HepG2 (cell line): Measurements from ENCODE around the gene FSCN2. TPM values are rescaled to one million over a fixed set of nuclear protein-coding genes. Genes with fewer than 3 reads are reported as not detected.
A peak's percentile ranks its signal among the peaks of the same experiment; 100 is the strongest.

Experiments used
- BHLHE40 ChIP-seq: IDR thresholded peaks from 2 replicates; pipeline ENCODE4 v1.6.1; 2011; ENCODE audit warnings: low read length, improper control_type of control experiment
- HHEX ChIP-seq: IDR thresholded peaks from 2 replicates; pipeline ENCODE4 v1.6.1; 2016; ENCODE audit warnings: control low read depth
- MAF1 ChIP-seq: sonication (generic); formaldehyde crosslinking; IDR thresholded peaks from 2 replicates; pipeline ENCODE4 v1.5.0; 2020; ENCODE audit warnings: missing genetic modification reagents, borderline replicate concordance
- NFKB2 ChIP-seq: sonication (generic); formaldehyde crosslinking; IDR thresholded peaks from 2 replicates; pipeline ENCODE4 v1.4.0; 2020; ENCODE audit warnings: missing genetic modification reagents, borderline replicate concordance
- PHF8 ChIP-seq: sonication (generic); formaldehyde crosslinking; IDR thresholded peaks from 2 replicates; pipeline ENCODE4 v1.5.0; 2020; ENCODE audit warnings: missing genetic modification reagents
- RAD21 ChIP-seq: fragments of 450-650 bp; formaldehyde crosslinking; IDR thresholded peaks from 2 replicates; pipeline ENCODE4 v1.5.0; 2020; ENCODE audit warnings: mild to moderate bottlenecking
- SNAI1 ChIP-seq: sonication (generic); formaldehyde crosslinking; IDR thresholded peaks from 2 replicates; pipeline ENCODE4 v1.5.0; 2020; ENCODE audit warnings: mild to moderate bottlenecking, missing genetic modification reagents, borderline replicate concordance
- TARDBP ChIP-seq: sonication (generic); formaldehyde crosslinking; IDR thresholded peaks from 2 replicates; pipeline ENCODE4 v1.8.0; 2022; ENCODE audit warnings: mild to moderate bottlenecking, missing genetic modification reagents
- ZEB1 ChIP-seq: IDR thresholded peaks from 2 replicates; pipeline ENCODE4 v1.6.1; 2012; ENCODE audit warnings: mild to moderate bottlenecking, low read depth, inconsistent platforms; ENCODE audit not compliant: insufficient replicate concordance
- ZFP41 ChIP-seq: sonication (generic); formaldehyde crosslinking; IDR thresholded peaks from 2 replicates; pipeline ENCODE4 v1.4.0; 2020; ENCODE audit warnings: mild to moderate bottlenecking, missing genetic modification reagents, borderline replicate concordance
- ZNF274 ChIP-seq: sonication (generic); formaldehyde crosslinking; IDR thresholded peaks from 2 replicates; pipeline ENCODE4 v1.5.1; 2020; ENCODE audit warnings: mild to moderate bottlenecking, missing genetic modification reagents
- ZNF776 ChIP-seq: sonication (generic); formaldehyde crosslinking; IDR thresholded peaks from 2 replicates; pipeline ENCODE4 v1.4.0; 2020; ENCODE audit warnings: mild to moderate bottlenecking, missing genetic modification reagents
- polyA plus RNA-seq, 8 experiments: library from polyadenylated mRNA; depleted of rRNA in 3 of 8; stranded (reverse) in 7 of 8; unstranded in 1 of 8; fragments of >200 nt; fragmentation: Illumina TruSeq in 4 of 8; extraction: Trizol in 4 of 8; gene quantifications; 2 replicates each; pipeline versions ENCODE4 v1.2.1 to v1.2.3, GENCODE V29; 2011 to 2016; ENCODE audit warnings: low read depth in 4 of 8, missing spikeins in 1 of 8, mixed read lengths in 1 of 8; ENCODE audit not compliant: insufficient read depth in 1 of 8
- total RNA-seq, 5 experiments: library from RNA; depleted of rRNA; stranded (reverse); fragments of >200 nt; fragmentation: Illumina TruSeq; extraction: Trizol; gene quantifications; 2 replicates each; pipeline ENCODE4 v1.2.3, GENCODE V29; 2016; ENCODE audit warnings: low read depth in 1 of 5
- TF ChIP-seq, protein P1 (sequence below): sonication (generic); formaldehyde crosslinking; IDR thresholded peaks from 2 replicates; pipeline ENCODE4 v1.9.0; 2021; ENCODE audit warnings: mild to moderate bottlenecking, missing genetic modification reagents
- TF ChIP-seq, protein P2 (sequence below): sonication (generic); formaldehyde crosslinking; IDR thresholded peaks from 2 replicates; pipeline ENCODE4 v1.4.0; 2020; ENCODE audit warnings: mild to moderate bottlenecking, missing genetic modification reagents
- TF ChIP-seq, protein P3 (sequence below): IDR thresholded peaks from 2 replicates; pipeline ENCODE4 v1.6.1; 2016; ENCODE audit warnings: low read depth
- TF ChIP-seq, protein P4 (sequence below): sonication (generic); formaldehyde crosslinking; IDR thresholded peaks from 2 replicates; pipeline ENCODE4 v1.9.0; 2021; ENCODE audit warnings: missing genetic modification reagents, borderline replicate concordance

Gene FSCN2
- total and polyA plus RNA-seq, 2 of the 13 experiments (the other 11 are each of a cell fraction or from before 2014, with no cell fraction given), result 0.09 TPM; not detected in 1

DNA sequence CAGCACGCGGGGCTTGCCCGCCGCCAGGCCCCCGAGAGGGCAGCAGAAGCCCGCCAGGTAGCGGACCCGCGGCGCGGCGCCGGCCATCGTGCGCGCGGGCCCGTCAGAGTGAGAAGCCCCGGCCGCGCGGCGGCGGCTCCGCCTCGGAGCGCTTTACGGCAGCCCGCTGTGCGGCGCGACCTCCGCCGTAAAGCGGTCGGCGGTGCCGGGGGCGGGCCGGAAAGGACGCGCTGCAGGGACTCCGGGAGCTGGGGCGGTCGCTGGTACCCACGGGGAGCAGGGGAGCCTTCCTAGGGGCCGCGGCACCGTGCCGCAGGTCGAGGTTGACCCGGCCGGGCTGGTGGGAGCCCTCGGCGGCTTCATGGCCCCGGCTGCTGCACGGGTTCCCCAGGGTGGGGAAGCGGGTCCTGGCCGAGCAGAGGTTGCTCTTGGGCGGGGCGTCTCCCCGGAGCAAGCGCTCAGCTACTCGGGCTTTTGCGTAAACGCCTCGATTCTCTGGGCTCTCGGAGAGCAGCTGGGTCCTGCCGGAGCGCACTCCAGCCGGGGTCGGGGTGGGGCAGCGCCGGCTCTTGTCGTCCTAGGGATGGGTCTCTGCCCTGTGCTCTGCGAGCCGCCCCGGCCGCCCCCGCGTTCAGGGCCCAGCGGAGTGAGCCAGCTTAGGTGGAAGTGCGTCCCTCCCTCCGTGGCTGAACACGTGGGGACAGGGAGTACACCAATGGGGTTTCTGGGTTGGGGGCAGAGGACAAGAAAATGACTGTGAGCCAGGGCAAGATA, 24.3 kb downstream of the FSCN2 start, which contains the start of gene FAAP100 (continued):
- TF ChIP-seq, protein P1, sequence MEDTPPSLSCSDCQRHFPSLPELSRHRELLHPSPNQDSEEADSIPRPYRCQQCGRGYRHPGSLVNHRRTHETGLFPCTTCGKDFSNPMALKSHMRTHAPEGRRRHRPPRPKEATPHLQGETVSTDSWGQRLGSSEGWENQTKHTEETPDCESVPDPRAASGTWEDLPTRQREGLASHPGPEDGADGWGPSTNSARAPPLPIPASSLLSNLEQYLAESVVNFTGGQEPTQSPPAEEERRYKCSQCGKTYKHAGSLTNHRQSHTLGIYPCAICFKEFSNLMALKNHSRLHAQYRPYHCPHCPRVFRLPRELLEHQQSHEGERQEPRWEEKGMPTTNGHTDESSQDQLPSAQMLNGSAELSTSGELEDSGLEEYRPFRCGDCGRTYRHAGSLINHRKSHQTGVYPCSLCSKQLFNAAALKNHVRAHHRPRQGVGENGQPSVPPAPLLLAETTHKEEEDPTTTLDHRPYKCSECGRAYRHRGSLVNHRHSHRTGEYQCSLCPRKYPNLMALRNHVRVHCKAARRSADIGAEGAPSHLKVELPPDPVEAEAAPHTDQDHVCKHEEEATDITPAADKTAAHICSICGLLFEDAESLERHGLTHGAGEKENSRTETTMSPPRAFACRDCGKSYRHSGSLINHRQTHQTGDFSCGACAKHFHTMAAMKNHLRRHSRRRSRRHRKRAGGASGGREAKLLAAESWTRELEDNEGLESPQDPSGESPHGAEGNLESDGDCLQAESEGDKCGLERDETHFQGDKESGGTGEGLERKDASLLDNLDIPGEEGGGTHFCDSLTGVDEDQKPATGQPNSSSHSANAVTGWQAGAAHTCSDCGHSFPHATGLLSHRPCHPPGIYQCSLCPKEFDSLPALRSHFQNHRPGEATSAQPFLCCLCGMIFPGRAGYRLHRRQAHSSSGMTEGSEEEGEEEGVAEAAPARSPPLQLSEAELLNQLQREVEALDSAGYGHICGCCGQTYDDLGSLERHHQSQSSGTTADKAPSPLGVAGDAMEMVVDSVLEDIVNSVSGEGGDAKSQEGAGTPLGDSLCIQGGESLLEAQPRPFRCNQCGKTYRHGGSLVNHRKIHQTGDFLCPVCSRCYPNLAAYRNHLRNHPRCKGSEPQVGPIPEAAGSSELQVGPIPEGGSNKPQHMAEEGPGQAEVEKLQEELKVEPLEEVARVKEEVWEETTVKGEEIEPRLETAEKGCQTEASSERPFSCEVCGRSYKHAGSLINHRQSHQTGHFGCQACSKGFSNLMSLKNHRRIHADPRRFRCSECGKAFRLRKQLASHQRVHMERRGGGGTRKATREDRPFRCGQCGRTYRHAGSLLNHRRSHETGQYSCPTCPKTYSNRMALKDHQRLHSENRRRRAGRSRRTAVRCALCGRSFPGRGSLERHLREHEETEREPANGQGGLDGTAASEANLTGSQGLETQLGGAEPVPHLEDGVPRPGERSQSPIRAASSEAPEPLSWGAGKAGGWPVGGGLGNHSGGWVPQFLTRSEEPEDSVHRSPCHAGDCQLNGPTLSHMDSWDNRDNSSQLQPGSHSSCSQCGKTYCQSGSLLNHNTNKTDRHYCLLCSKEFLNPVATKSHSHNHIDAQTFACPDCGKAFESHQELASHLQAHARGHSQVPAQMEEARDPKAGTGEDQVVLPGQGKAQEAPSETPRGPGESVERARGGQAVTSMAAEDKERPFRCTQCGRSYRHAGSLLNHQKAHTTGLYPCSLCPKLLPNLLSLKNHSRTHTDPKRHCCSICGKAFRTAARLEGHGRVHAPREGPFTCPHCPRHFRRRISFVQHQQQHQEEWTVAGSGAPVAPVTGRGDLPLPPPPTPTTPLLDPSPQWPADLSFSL (CRISPR knock-in tag), result no peak
- TF ChIP-seq, protein P2, sequence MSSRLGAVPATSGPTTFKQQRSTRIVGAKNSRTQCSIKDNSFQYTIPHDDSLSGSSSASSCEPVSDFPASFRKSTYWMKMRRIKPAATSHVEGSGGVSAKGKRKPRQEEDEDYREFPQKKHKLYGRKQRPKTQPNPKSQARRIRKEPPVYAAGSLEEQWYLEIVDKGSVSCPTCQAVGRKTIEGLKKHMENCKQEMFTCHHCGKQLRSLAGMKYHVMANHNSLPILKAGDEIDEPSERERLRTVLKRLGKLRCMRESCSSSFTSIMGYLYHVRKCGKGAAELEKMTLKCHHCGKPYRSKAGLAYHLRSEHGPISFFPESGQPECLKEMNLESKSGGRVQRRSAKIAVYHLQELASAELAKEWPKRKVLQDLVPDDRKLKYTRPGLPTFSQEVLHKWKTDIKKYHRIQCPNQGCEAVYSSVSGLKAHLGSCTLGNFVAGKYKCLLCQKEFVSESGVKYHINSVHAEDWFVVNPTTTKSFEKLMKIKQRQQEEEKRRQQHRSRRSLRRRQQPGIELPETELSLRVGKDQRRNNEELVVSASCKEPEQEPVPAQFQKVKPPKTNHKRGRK (CRISPR knock-in tag), result no peak
- TF ChIP-seq ZNF274 (CRISPR knock-in tag) (no peak), RAD21 (CRISPR knock-in tag) (peak; percentile 22; the same call in 1 of the 2 replicates), HHEX (CRISPR knock-in tag) (no peak), BHLHE40 (no peak), NFKB2 (CRISPR knock-in tag) (peak; percentile 54), ZNF776 (peak; percentile 67), ZFP41 (CRISPR knock-in tag) (0 out of 2 replicates have a peak, but pooled peaks have one; percentile 26), TARDBP (CRISPR knock-in tag) (peak; percentile 57; the same call in 1 of the 2 replicates), MAF1 (CRISPR knock-in tag) (peak; percentile 5; the same call in 1 of the 2 replicates), ZEB1 (no peak), PHF8 (CRISPR knock-in tag) (peak; percentile 93), SNAI1 (CRISPR knock-in tag) (no peak)
- TF ChIP-seq, protein P3, sequence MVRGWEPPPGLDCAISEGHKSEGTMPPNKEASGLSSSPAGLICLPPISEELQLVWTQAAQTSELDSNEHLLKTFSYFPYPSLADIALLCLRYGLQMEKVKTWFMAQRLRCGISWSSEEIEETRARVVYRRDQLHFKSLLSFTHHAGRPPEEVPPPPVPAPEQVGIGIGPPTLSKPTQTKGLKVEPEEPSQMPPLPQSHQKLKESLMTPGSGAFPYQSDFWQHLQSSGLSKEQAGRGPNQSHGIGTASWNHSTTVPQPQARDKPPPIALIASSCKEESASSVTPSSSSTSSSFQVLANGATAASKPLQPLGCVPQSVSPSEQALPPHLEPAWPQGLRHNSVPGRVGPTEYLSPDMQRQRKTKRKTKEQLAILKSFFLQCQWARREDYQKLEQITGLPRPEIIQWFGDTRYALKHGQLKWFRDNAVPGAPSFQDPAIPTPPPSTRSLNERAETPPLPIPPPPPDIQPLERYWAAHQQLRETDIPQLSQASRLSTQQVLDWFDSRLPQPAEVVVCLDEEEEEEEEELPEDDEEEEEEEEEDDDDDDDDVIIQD (CRISPR knock-in tag), result 0 out of 2 replicates have a peak, but pooled peaks have one; percentile 15
- TF ChIP-seq, protein P4, sequence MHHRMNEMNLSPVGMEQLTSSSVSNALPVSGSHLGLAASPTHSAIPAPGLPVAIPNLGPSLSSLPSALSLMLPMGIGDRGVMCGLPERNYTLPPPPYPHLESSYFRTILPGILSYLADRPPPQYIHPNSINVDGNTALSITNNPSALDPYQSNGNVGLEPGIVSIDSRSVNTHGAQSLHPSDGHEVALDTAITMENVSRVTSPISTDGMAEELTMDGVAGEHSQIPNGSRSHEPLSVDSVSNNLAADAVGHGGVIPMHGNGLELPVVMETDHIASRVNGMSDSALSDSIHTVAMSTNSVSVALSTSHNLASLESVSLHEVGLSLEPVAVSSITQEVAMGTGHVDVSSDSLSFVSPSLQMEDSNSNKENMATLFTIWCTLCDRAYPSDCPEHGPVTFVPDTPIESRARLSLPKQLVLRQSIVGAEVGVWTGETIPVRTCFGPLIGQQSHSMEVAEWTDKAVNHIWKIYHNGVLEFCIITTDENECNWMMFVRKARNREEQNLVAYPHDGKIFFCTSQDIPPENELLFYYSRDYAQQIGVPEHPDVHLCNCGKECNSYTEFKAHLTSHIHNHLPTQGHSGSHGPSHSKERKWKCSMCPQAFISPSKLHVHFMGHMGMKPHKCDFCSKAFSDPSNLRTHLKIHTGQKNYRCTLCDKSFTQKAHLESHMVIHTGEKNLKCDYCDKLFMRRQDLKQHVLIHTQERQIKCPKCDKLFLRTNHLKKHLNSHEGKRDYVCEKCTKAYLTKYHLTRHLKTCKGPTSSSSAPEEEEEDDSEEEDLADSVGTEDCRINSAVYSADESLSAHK, result no peak
